Measurements from ENCODE around the gene EWSR1.

EWSR1 gene

DNA sequence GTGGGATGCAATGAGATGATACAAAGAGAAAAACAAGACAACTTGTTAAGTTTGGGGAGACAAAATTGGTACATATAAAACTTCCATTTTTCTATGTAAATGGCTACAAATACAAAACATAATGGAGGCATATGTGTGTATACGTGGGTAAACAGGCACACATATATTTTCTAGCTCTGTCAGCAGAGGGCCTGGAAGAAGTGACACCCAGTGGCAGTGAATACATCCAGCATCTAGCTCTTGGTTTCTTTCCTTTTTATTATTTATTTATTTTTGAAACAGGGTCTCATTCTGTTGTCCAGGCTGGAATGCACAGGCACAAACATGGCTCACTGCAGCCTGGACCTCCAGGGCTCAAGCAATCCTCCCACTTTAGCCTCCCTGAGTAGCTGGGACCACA lies 52.5 kb downstream of the EWSR1 start:
- DNase-seq, result no peak

DNA sequence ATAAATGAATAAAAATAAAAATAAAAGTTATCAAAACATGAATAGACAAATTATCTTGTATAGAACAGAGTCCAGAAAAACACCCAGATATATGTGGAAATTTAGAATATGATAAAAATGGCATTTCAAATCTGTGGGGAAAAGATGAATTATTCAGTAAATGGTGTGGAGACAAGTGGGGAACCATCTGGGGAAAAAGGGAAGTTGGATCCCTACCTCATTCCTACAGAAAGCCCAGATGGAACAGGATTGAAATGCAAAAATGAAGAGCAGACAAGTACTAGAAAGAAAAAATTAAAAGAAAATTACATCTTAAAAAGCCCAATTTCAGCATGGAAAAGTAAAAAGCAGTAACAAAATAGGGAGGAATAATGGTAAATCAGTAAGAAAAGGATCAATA lies 55.6 kb downstream of the EWSR1 start:
- DNase-seq, result no peak

DNA sequence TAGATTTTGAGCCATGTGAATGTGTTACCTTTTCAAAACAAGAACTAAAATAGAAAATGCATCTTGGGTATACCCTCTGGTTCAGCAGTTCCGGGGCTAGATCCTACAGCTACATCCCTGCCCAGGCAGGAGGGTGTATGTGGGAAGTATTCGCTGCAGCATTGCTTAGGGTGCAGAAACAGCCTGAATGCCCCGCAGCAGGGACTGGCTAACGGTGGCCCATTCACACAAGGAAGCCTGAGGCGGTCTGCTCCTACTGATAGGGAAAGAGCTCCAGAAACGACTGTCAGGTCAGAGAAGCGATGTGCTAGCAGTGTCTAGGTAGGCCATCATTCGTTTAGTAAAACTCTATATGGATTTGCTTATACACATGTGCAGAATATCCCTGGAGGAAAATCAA lies 57.3 kb downstream of the EWSR1 start:
- DNase-seq, result no peak

DNA sequence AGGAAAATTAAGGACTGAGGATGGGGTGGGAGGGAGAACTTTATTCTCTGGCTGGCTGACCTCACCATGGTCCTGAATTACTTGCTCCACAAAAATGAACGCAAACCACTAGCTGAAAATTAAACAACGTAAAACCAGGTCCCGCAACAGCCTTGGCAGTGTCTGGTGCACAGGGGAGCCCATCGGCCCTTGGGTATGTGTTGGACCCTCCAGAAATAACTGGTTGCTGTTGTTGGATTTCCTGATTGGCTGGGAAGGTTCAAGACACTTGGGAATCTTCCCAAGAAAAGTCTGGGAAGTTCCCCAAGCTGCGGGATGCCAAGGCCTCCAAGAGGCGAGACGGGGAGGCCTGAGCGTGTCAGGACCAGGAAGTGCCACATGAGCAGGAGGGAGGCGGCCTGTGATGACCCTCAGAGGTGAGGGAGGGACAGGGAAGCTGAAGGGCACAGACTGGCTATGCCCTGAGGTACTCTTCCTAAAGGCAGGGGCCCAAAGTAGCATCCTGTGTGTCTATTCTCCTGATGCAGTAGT lies 57.8 kb downstream of the EWSR1 start:
- DNase-seq, result no peak

DNA sequence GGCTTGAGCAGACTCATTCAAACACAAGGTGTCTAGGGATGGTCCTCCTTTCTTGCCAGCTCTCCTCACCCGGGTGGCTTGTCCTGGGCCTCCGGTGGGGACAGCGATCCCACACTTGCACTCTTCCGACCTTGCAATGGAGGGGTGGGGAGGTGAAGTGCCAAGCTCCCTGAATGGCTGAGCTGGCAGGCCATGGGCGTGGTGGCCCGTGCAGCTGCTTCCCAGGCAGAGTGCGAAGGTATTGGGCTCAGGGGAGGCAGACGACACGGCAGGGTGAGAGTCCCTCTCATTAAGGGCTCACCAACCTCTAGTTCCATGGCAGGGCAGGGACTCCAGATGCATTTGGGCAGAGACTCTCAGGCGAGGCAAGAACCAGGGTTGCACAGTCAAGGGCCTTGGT lies 58.4 kb downstream of the EWSR1 start:
- no peak for DNase-seq

DNA sequence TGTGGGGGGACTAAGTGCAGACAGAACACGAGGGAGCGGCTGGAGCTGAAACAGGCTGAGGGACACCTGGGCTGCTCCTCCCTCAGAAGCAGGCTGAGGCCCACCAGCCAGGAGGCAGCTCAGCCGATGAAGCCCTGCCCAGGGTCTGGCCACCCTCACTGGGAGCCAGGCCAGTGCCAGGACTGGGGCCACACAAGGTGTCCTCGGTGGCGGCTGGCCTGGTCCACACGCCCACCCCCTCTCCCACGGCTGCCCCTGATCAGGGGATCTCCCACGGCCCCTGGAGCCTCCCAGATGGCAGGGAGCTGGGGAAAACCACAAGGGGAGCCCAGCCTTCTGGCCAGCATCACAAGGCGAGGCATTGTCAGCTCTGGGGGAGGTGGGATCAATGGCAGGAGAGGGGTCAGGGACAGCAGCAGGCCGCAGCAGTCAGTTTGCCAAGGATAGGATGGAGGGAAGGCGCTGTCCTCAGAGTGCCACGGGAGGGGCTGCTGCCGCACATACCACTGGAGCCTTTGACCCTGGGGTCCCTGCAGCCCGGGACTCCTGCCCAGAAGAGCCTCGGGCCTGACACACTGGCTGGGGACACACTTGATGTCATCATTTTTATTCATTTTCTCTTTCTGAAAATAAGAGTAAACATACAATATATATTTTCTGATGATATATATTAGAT lies 59.2 kb downstream of the EWSR1 start:
- DNase-seq, result no peak

DNA sequence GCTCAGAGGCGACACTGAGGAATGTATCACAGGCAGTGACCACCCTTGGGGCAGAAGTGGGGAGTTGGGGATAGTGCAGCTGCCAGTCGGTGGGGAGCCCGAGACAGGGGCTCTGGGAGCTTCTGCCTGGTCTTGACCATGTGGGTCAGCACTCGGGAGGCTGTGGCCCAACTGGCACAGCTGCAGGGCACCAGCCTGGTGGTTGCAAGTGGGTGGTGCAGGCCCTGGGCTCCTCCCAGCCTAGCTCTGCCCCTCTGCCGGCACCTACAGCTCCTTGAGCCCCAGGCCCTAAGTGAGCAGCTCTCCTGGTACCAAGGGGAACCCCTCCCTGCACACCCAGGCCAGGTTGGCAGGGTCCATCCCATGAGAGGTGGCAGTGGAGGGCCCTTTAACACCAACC lies 60.0 kb downstream of the EWSR1 start:
- DNase-seq, result no peak

DNA sequence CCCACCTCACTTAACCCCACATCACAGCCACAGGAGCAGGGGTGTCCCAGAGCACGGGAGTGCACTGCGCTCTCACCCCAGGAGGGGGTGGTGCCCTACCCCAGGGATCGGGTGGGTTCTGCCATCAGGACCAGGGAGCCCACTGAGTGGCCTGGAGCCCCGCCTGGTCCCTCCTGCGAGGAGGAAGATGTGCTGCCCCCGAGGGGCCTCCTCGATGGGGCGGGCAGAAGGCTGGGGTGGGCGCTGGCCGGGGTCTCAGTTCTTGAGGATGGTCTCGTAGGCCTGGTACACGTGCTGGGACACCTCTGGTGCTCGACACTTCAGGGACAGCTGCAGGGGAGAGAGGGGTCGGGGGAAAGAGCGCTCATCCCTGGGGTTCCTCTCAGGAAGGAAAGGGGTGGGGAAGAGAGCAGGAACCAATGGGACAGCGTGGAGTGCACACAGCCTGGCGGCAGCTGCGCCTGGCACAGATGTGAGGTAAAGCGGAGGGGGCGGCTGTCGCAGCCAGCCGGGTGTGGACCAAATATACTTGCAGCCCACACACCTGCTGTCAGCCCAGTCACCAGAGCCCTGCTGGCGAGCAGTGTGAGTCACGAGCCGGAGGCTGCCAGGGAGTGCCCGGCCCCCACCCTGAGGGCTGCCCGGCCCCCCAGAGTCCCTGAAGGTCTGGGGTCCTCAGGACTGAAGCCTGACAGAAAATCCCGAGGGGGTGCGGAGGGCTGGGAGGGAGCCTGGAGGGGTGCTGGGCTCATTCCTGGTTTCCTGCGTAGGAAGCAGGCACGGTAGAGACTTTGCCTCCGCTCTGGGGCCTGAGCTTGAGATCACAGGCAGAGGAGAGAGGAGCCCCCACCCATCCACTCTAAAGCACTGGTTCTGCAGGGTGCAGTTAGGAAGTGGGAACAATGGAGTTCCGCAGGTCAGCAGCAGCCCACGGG lies 60.8 kb downstream of the EWSR1 start:
- no peak for DNase-seq

DNA sequence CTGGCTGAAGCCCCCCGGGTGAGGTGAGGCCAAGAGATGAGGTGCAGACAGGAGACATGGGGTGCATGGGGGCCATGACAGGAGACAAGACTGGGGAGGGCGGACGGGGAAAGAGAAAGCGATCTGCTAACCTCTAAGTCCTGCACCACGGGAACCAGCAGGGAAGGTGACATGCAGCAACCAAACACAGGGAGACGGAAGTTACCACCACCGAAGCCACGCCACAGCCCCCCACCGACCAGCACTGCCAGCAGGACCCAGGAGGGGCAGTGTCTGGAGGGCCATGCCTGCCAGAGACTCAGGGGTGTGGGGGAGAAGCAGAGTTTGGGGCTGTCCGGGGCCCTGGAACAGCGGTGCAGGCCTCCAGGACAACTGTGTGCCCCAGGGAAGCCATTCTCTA lies 61.5 kb downstream of the EWSR1 start:
- no peak for DNase-seq

DNA sequence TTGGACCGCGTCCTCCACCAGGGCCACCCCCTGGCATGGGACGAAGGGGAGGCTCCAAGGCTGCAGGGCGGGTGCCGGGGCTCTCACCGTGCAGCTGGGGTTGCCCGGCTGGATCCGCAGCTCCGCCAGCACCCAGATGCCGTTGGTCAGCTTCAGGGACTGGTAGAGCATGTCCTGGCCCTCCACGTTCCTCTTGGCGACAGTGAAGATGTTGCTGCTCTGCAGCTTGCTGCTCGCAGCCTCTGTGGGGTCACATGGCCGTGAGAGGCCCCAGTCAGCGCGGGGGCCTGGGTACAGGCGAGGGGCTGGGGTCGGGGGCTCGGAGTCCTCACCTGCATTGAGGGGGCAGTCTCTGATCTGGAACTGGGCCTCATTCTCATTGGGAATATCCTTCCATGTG lies 62.2 kb downstream of the EWSR1 start:
- no peak for DNase-seq

DNA sequence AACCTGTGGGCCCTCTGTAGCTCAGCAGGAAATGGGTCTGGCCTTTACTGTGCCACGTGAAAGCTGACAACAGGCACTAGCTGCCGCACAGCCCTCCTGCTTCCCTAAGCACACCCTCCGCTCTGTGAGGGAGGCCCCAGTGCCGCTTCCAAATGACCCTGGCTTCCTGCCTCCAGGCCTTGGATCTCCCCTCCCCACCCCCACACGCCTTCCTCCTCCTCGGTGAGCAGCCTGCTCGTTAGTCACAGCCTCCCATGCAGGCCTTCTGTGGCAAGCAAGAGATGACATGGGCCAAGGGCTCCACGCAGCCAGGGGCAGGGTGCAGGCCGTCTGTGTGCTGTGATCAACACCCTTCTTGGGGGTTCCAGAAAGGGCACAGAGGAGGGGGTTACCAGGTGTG lies 62.7 kb downstream of the EWSR1 start:
- DNase-seq, result no peak

DNA sequence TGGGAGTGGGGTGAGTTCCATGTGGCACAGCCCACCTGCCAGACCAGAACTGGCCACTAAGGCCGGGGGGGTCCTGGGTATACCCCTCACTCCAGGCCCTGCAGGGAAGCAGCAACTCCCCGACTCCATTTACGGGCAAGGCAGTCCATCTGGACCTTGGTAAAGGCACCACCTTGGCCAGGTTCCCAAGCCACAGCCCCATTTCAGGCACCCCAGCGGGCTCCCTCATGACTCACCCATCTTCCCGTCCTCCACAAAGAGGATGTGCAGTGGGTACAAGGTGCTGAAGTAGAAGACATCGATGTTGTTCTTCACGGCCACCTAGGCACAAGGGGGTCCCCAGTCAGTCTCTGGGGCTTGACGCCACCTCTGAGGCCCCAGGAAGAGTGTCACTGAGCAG lies 63.1 kb downstream of the EWSR1 start:
- DNase-seq, result no peak

DNA sequence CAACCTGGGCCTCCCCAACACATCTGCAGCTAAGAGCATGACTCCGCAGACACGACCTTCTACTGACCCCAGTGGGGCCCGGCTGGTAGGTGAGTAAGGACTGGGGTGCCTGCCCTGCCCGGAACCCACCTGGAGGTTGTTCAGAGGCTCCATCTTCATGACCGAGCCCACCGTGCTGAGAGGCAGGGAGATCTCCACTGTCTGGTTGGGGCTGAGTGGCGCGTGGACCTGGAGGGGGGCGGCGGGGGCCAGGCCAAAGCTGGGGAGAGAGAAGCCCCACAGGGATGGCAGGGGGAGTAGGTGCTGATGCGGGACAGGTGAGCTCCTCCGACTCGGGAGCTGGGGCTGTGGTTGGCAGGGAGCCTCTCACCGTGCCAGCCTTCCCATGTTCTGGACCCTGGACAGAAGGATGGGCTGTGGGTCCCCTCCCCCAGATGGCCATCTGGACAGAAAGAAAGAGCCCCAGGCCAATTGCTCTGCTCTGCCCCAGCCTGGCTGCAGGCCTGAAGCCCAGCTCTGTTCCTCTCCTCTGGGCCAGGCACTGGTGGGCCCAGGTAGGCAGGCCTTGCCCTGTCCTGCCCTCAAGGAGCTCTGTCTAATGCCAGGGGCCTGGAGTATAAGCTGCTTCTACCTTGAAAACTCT lies 63.7 kb downstream of the EWSR1 start:
- no peak for DNase-seq

DNA sequence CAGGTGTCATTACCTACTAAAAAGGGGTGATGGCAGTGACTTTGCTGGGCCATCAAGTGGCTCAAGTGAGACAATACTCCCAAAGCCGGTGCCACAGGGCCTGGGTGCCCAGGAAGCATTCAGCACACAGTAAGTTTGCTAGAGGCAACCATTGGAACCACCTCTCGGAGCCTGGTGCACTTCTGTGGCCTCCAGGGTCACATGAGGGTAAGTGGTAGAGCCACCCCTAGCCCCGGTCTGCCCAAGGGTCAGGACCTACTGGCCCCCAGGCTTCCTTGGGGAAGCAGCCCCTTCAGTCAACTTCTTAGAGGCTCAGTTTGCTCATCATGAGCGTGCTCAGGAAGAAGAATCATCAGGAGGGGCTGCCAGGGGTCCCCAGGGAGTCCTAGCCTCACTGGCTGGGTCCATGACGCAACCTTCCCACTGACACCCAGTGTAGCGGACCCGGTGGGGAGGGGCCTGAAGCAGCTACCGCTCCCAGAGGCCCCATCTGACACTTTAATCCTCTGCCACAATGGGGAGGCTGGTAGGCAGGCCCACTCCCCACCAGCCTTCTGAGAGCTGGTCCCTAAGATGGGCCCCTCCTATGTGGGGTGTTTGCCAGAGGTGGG lies 64.9 kb downstream of the EWSR1 start:
- DNase-seq, result no peak

DNA sequence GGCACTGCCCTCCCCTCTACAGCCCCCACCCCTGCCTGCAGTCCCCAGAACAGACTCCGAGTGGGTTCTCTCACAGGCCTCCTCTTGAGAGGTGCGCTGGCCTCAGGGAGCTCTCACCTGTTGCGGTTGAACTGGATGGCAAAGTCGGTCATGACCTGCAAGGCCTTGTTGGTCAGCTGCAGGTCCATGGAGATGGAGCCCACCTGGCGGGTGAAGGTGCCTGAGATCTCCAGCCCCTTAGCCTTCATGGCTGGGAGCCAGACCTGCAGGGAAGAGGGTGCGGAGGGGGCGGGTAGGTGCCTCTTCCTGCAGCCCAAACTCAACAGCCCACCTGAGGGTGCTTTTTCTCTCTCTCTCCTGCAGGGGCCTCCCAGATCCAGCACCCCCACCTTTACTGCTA lies 66.1 kb downstream of the EWSR1 start:
- no peak for DNase-seq

DNA sequence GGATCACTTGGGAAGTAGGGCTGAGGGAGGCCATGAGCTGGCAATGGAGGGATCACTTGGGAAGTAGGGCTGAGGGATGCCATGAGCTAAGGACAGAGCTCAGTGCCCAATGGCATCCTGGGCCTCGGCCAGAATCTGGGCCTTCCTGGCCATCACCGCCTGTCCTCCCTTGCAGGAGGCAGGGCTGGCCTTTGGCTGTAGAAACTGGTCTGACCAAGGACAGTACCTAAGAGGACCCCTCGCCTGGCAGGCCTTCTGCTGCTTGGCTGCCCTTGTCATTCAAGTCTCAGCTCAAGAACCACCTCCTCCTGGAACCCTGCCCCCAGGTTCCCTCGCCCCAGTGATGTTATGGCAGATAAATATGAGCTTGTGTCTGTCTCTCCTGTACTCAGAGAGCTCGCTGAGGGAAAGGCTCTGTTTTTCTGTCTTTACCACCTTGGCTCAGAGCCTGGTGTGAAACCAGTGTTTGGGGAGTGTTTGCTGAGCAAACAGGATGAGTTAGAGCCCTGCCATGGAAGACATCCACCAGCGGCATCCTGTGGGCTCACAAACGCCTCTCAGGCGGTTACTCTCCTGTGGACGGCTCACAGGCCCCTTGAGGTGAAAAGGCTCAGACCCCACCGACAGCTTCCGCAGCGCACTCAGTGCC lies 66.8 kb downstream of the EWSR1 start:
- no peak for DNase-seq

DNA sequence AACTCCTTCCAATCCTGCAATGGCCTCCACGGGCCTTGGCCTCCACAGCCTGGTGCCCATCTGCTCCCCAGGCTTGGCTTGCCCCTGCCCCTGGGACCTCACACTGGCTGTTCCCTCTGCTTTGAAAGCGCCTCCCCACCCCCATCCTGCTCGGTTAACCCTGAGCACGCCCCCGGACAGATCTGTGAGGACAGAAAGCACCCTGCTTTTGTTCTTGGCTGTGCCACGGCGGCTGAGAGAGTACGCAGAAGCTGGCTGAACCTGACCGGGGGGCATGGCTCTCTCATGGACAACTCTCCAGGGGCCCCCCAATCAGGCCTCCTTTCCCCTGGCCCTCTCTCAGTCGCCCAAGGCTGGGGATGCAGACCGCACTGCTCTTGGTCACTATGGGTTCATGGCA lies 67.6 kb downstream of the EWSR1 start:
- no peak for DNase-seq

DNA sequence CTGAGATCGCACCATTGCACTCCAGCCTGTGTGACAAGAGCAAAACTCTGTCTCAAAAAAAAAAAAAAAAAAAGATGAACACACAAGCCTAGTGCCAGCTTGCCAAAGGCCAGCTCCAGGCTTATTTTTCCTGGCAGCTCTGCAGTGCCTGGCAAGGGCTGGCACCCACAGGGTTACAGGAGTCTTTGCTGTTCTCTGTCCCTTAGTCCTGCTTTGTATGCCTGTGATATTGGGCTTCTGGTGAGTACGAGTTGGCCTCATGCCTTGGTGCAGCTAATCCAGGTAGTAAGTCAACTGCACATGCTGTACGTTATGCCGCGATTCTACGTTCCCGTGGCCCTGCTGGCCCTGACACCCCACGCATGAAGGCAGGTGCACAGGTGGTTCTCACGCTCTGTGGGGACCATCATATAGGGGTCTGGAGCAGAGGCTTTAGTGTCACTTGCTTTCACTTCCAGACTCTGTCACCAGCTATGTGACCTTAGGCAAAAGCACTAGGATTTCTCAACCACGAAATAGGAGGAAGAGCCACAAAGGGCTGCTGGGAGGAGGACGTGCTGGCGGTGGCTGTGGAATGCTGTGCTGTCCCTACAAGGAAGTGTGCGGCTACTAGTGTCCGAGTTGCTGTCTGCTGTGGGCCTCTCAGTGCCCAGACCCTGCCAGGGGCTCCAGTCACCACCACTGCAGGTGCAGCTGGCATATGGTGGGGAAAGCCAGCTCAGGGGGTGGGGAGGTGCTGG lies 68.9 kb downstream of the EWSR1 start:
- no peak for DNase-seq

DNA sequence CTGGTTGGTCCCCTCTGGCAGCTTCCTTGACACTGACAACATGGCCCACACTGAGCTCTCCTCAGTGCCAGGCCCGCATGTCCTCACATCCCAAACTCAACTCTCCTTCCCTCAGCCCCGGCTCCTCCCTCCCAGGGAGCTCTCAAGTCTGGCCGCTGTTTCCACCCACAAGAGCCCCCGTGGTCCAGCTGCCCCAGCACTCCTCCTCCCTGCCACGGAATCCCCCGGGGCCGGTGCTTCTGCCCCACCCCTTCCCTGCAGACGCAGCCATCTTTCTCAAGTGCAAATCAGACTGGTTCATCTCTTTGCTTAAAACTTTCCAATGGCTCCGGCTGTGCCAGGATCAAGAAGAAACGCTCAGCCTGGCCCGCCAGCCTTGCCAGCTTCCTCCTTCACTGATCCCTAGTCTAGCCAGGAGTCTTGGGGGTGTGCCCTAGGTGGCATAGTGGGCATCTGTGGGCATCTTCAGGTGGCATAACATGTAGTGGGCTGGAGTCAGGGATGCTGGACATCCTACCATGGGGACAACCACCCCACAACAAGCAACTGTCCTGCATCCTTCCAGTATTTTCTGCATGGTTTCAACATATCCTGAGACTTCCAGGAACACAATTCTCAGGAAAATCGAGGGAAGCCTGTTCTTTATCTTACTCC lies 69.7 kb downstream of the EWSR1 start:
- no peak for DNase-seq

DNA sequence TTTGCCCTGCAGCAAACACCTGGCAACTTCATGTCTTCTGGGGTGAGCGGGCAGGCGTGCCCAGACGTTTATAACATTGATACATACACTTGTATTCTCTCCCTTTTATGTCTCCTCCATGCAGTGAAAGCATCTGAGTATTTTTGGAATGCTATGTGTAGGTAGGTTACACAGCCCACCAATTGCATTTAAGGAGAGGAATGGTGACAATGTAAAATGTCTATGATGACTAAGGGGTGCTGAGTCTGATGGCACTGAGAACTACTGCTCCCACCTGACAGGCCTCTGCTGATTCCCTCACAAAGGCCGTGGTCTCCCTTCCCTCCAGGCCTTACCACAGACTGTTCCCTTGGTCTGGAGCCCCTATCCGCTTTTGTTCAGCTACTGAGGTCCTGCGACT lies 70.3 kb downstream of the EWSR1 start:
- no peak for DNase-seq

Measured in cortex of kidney (tissue), 1 donor.